Kidney (tissue), 14 donors: ENCODE results near the gene FBXW9. TPM values are rescaled to one million over a fixed set of nuclear protein-coding genes. Genes with fewer than 3 reads are reported as not detected.
"Not testable (repeated sequence)": the region's sequence is repeated elsewhere in the genome, so short reads cannot be mapped to it uniquely, and the experiment has no call there.

Experiments
- DNase-seq, 5 donors: peaks; one replicate each; pipeline ENCODE4 v3.0.0-alpha.2; 2013 to 2020
- FAIRE-seq: peaks from 2 replicates; lab custom pipeline; 2012; peaks lifted over from hg19 to GRCh38; lab: Jason Lieb, UNC
- H3K27ac ChIP-seq, 2 donors: one replicate each; pipeline ENCODE4 v1.7.0; 2013; ENCODE audit warnings: low read depth in 2 of 2, low read length in 2 of 2, inconsistent platforms in 1 of 2
- H3K27me3 ChIP-seq: one replicate; pipeline ENCODE4 v1.7.1; 2013; ENCODE audit warnings: low read length, inconsistent platforms; ENCODE audit not compliant: control insufficient read depth, insufficient read depth
- H3K36me3 ChIP-seq, 3 donors: one replicate each; pipeline versions ENCODE4 v1.7.0 to v1.7.1; 2013; ENCODE audit warnings: low read length in 3 of 3, control low read depth in 1 of 3, inconsistent platforms in 1 of 3; ENCODE audit not compliant: insufficient read depth in 3 of 3, control insufficient read depth in 2 of 3
- H3K4me1 ChIP-seq, 3 donors: one replicate each; pipeline versions ENCODE4 v1.7.0 to v1.7.1; 2013; ENCODE audit warnings: low read length in 3 of 3, inconsistent platforms in 1 of 3, low read depth in 1 of 3; ENCODE audit not compliant: control insufficient read depth in 2 of 3, insufficient read depth in 2 of 3
- H3K4me3 ChIP-seq, 3 donors: one replicate each; pipeline versions ENCODE4 v1.7.0 to v1.8.1; 2013; ENCODE audit warnings: low read length in 3 of 3, control low read depth in 1 of 3, inconsistent platforms in 1 of 3
- H3K9ac ChIP-seq, 3 donors: one replicate each; pipeline versions ENCODE4 v1.7.0 to v1.7.1; 2013; ENCODE audit warnings: low read length in 3 of 3, control low read depth in 1 of 3, inconsistent platforms in 1 of 3
- H3K9me3 ChIP-seq, 3 donors: one replicate each; pipeline versions ENCODE4 v1.7.0 to v1.7.1; 2013; ENCODE audit warnings: low read length in 3 of 3, control low read depth in 1 of 3, inconsistent platforms in 1 of 3; ENCODE audit not compliant: control insufficient read depth in 2 of 3, insufficient read depth in 1 of 3
- CTCF ChIP-seq: IDR thresholded peaks from 3 replicates; pipeline ENCODE4 v1.5.1; 2012; ENCODE audit warnings: mild to moderate bottlenecking, moderate library complexity, borderline replicate concordance; ENCODE audit not compliant: insufficient read depth; ENCODE audit errors: extremely low read depth
- intact Hi-C: fragments of 100-400 bp; cut with DNase I; formaldehyde crosslinking; loops from one replicate; pipeline ENCODE4 v1.11.1; 2022
- polyA plus RNA-seq: library from polyadenylated mRNA; stranded (reverse); fragments of 350-450 nt; fragmentation: Illumina TruSeq; extraction: RNeasy Lipid Tissue Mini Kit (QIAGEN cat#74804); gene quantifications from one replicate; pipeline ENCODE4 v1.2.3, GENCODE V29; 2014; ENCODE audit warnings: low read depth, low replicate concordance; ENCODE audit not compliant: insufficient read depth
- total RNA-seq: library from RNA; stranded (reverse); fragmentation: NEBNext Ultra II Directional; extraction: Animal tissue kit (Norgen Biotek cat#: 25700); gene quantifications from one replicate; pipeline ENCODE4 v1.2.1, GENCODE V29; 2021
- donor health status: control.
- donor health status: control.
- donor health status: control.
- donor health status: control.
- donor health status: control.
- donor health status: DM: yes; HTN: yes; CAD: no.
- donor health status: Normal renal cell carcinoma (clear cell type).

FBXW9 gene
- total and polyA plus RNA-seq, 2 donors from 2014 or later = 11.4 to 14.9 TPM

- Histone ChIP-seq H3K4me1 (no peaks in the 10 kb centered on the region), H3K9ac (no peak overlapping the region), H3K9me3 (no peaks in the 10 kb centered on the region), H3K4me3 (no peak overlapping the region), H3K36me3 (no peaks in the 10 kb centered on the region), H3K27me3 (no peaks in the 10 kb centered on the region), H3K27ac (no peak overlapping the region)
- no peak for DNase-seq
- no peak for TF ChIP-seq CTCF
- intact Hi-C loops = no loop called here
- no peak for FAIRE-seq
Observed at GRCh38 chr19:12685831-12686230, 10.6 kb downstream of the FBXW9 start.

- peak; percentile 13 for FAIRE-seq
- no peaks in the 10 kb centered on the region for H3K9me3 ChIP-seq
- TF ChIP-seq CTCF = no peak
Observed at GRCh38 chr19:12681074-12681987, 15.1 kb downstream of the FBXW9 start, which contains the start of gene DHPS. Gene DHPS (minus strand): TSS chr19:12681880. CDS start chr19:12681766, 114 bp downstream.

GRCh38 chr19:12680034-12680433 is 16.4 kb downstream of the FBXW9 start:
- no peaks in the 10 kb centered on the region for H3K9me3 ChIP-seq
- no peak overlapping the region for H3K27ac ChIP-seq
- no peak overlapping the region for H3K9ac ChIP-seq
- intact Hi-C loops = no loop called here
- DNase-seq (no peak), FAIRE-seq (no peak)
- TF ChIP-seq CTCF = no peak
- no peaks in the 10 kb centered on the region for H3K27me3 ChIP-seq
- H3K4me1 ChIP-seq = peaks cover 0 to 4% (median 0%) of the 10 kb centered on the region in 3 donors
- no peak overlapping the region for H3K4me3 ChIP-seq
- H3K36me3 ChIP-seq = peaks cover 10 to 33% (median 22%) of the 10 kb centered on the region in 3 donors

More at GRCh38 chr19:12681074-12681987, 15.1 kb downstream of the FBXW9 start, which contains the start of gene DHPS:
- H3K36me3 ChIP-seq = peaks cover 6 to 24% (median 18%) of the 10 kb centered on the region in 3 donors
- H3K4me3 ChIP-seq = peak within 1 kb of the TSS; percentile 71 to 94 (median 86)
- no peaks in the 10 kb centered on the region for H3K27me3 ChIP-seq
- peak within 1 kb of the TSS; percentile 92 to 94 for H3K27ac ChIP-seq
- peak within 1 kb of the TSS; percentile 35 to 97 (median 75) for H3K9ac ChIP-seq
- DNase-seq = peak; percentile 96 to 99 (median 96)
- intact Hi-C loops = no loop called here
- peaks cover 0 to 2% (median 0%) of the 10 kb centered on the region in 3 donors for H3K4me1 ChIP-seq

- H3K9me3 ChIP-seq, H3K4me3 ChIP-seq, DNase-seq, H3K27me3 ChIP-seq, FAIRE-seq, H3K27ac ChIP-seq, H3K4me1 ChIP-seq, H3K9ac ChIP-seq: not testable (repeated sequence)
- peaks cover 13 to 38% (median 26%) of the 10 kb centered on the region in 3 donors for H3K36me3 ChIP-seq
- intact Hi-C loops = loop anchor here (10.0 kb wide), 1 partner anchor 117 kb away; the partner anchor contains the start of gene JUNB
Observed at GRCh38 chr19:12678039-12678438, 18.4 kb downstream of the FBXW9 start.
